GM23338 (cell line): ENCODE results near the gene BRD9. TPM values are rescaled to one million over a fixed set of nuclear protein-coding genes. Genes with fewer than 3 reads are reported as not detected.
"Not testable (repeated sequence)": the region's sequence is repeated elsewhere in the genome, so short reads cannot be mapped to it uniquely, and the experiment has no call there.

Experiments
- ATAC-seq: fragments of 200-7000 bp; cut with Tn5 transposase; 3 replicates; pipeline ENCODE4 v1.9.1; 2020
- DNase-seq: peaks from one replicate; pipeline ENCODE4 v3.0.0-alpha.2; 2015; ENCODE audit warnings: low spot score
- H2AFZ ChIP-seq: fragments of 200-600 bp; sonication (generic); 2 replicates; pipeline ENCODE4 v1.8.0; 2016; ENCODE audit warnings: antibody characterized with exemption, mild to moderate bottlenecking, moderate library complexity
- H3F3A ChIP-seq: fragments of 200-600 bp; sonication (generic); replicated peaks from 2 replicates; pipeline ENCODE4 v1.8.0; 2017; ENCODE audit warnings: antibody characterized with exemption, mixed run types, low read depth
- H3K27ac ChIP-seq: fragments of 200-600 bp; sonication (generic); 2 replicates; pipeline ENCODE4 v1.6.1; 2016; ENCODE audit warnings: low read depth
- H3K27me3 ChIP-seq: fragments of 200-600 bp; sonication (generic); 2 replicates; pipeline ENCODE4 v1.8.0; 2016; ENCODE audit warnings: mild to moderate bottlenecking, mixed run types, moderate library complexity; ENCODE audit not compliant: insufficient read depth
- H3K36me3 ChIP-seq: fragments of 200-600 bp; sonication (generic); 2 replicates; pipeline ENCODE4 v1.8.0; 2016; ENCODE audit warnings: mild to moderate bottlenecking; ENCODE audit not compliant: insufficient read depth
- H3K4me1 ChIP-seq: fragments of 200-600 bp; sonication (generic); 2 replicates; pipeline ENCODE4 v1.8.0; 2016; ENCODE audit warnings: mild to moderate bottlenecking, moderate library complexity; ENCODE audit not compliant: insufficient read depth
- H3K4me2 ChIP-seq: fragments of 200-600 bp; sonication (generic); 2 replicates; pipeline ENCODE4 v1.7.1; 2017; ENCODE audit warnings: mixed run types
- H3K4me3 ChIP-seq: fragments of 200-600 bp; sonication (generic); 2 replicates; pipeline ENCODE4 v1.6.1; 2016; ENCODE audit warnings: mixed run types
- H3K79me2 ChIP-seq: fragments of 200-600 bp; sonication (generic); replicated peaks from 2 replicates; pipeline ENCODE4 v1.8.0; 2017; ENCODE audit warnings: mild to moderate bottlenecking; ENCODE audit not compliant: insufficient read depth
- H3K9me2 ChIP-seq: fragments of 200-600 bp; sonication (generic); 2 replicates; pipeline ENCODE4 v1.8.0; 2017; ENCODE audit not compliant: insufficient read depth
- H4K20me1 ChIP-seq: fragments of 200-600 bp; sonication (generic); replicated peaks from 2 replicates; pipeline ENCODE4 v1.8.0; 2017; ENCODE audit warnings: mild to moderate bottlenecking; ENCODE audit not compliant: insufficient read depth
- H3K27ac Mint-ChIP-seq: 2 replicates; pipeline ENCODE4 v1.8.0; 2020; ENCODE audit warnings: inconsistent platforms, mild to moderate bottlenecking, moderate library complexity, mixed read lengths
- H3K27me3 Mint-ChIP-seq: 3 replicates; pipeline ENCODE4 v1.8.0; 2022; ENCODE audit warnings: low read depth, mild to moderate bottlenecking, moderate library complexity, mixed read lengths, inconsistent platforms; ENCODE audit not compliant: insufficient read depth, poor library complexity
- H3K36me3 Mint-ChIP-seq: 3 replicates; pipeline ENCODE4 v1.8.0; 2021; ENCODE audit warnings: low read depth, mild to moderate bottlenecking, inconsistent platforms, moderate library complexity, mixed read lengths
- H3K4me1 Mint-ChIP-seq: 3 replicates; pipeline ENCODE4 v1.8.0; 2020; ENCODE audit warnings: mild to moderate bottlenecking, inconsistent platforms, mixed read lengths
- H3K4me3 Mint-ChIP-seq: 3 replicates; pipeline ENCODE4 v1.8.0; 2021; ENCODE audit warnings: moderate library complexity, mild to moderate bottlenecking, inconsistent platforms, mixed read lengths
- H3K9me3 Mint-ChIP-seq: 3 replicates; pipeline ENCODE4 v1.8.0; 2020; ENCODE audit warnings: moderate library complexity, mild to moderate bottlenecking, inconsistent platforms, mixed read lengths
- polyA plus RNA-seq: library from polyadenylated mRNA; unstranded; fragments of >200 nt; fragmentation: Nextera tagmentation; extraction: Ambion mirVana; gene quantifications from 2 replicates; pipeline ENCODE4 v1.2.1, GENCODE V29; 2016
- total RNA-seq: library from RNA; depleted of rRNA; stranded (reverse); fragments of >200 nt; shearing (Covaris generic); gene quantifications from 2 replicates; pipeline ENCODE4 v1.2.3, GENCODE V29; 2014

Gene BRD9
- total and polyA plus RNA-seq, 2 experiments from 2014 or later: 32.9 to 54.7 TPM

DNA sequence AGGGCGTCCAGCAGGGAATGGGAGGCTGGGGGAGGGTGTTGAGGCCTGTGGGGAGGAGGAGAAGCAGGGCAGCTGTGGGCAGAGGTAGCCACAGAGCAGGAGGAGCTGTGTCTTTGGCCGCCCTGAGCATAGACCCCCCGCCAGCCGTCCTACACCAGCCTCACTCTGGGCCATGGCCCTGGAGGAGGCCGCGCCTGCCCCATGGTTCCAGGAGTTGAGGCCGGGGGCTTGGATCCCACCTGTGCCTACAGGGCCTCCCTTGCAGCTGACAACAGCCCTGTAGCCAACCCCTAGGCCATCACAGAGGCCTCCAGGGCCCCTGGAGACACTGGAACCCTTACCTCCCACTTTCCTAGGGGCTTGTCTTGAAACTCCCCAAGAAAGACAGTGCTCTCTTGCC lies 44.9 kb downstream of the BRD9 start:
- H3K9me3 Mint-ChIP-seq, ATAC-seq, H3K9me2 ChIP-seq, H3K27ac ChIP-seq, H3K36me3 ChIP-seq, H4K20me1 ChIP-seq, H3K79me2 ChIP-seq, H3K4me1 ChIP-seq, DNase-seq, H3F3A ChIP-seq, H3K4me3 Mint-ChIP-seq, H3K27ac Mint-ChIP-seq, H3K4me3 ChIP-seq, H3K27me3 ChIP-seq, H3K4me1 Mint-ChIP-seq, H3K27me3 Mint-ChIP-seq, H3K4me2 ChIP-seq, H2AFZ ChIP-seq: not testable (repeated sequence)
- peaks cover 12% of the 10 kb centered on the region for H3K36me3 Mint-ChIP-seq

DNA sequence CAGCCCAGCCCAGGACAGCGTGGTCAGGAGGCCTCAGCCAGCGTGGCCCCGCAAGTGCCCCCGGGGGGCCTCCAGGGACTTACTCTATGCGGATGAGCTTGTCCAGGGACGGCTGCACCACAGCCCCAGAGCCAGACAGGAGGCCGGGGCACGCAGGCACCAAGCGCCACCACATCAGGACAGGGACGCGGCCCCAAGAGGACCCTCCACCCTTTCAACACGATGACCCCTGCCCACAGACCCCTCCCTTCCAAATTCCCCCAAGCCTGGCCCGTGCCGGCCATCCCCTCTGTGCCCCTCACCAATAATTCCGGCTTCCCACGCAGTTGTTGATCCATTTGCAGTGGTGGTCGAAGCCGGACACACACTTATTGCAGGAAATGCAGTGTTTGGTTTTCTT lies 45.4 kb downstream of the BRD9 start:
- H3K4me1 ChIP-seq, H3K4me1 Mint-ChIP-seq, H4K20me1 ChIP-seq, H3K9me3 Mint-ChIP-seq, H3K4me2 ChIP-seq, H3K27ac Mint-ChIP-seq, DNase-seq, H3K27me3 ChIP-seq, H3F3A ChIP-seq, H3K36me3 ChIP-seq, H3K27me3 Mint-ChIP-seq, ATAC-seq, H3K27ac ChIP-seq, H3K79me2 ChIP-seq, H3K4me3 ChIP-seq, H3K4me3 Mint-ChIP-seq, H2AFZ ChIP-seq, H3K9me2 ChIP-seq: not testable (repeated sequence)
- H3K36me3 Mint-ChIP-seq: peaks cover 12% of the 10 kb centered on the region

DNA sequence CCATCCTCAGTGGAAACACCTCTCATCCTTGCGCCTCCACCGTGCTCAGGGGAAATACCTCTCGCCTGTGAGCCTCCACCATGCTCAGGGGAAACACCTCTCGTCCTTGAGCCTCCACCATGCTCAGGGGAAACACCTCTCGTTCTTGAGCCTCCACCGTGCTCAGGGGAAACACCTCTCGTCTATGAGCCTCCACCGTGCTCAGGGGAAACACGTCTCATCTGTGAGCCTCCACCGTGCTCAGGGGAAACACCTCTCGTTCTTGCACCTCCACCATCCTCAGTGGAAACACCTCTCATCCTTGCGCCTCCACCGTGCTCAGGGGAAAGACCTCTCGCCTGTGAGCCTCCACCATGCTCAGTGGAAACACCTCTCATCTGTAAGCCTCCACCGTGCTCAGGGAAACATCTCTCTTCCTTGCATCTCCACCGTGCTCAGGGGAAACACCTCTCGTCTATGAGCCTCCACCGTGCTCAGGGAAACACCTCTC lies 46.0 kb downstream of the BRD9 start:
- H3K79me2 ChIP-seq, H3K4me3 Mint-ChIP-seq, H3F3A ChIP-seq, H3K9me2 ChIP-seq, H3K9me3 Mint-ChIP-seq, H3K27me3 ChIP-seq, ATAC-seq, H3K27ac ChIP-seq, H2AFZ ChIP-seq, H4K20me1 ChIP-seq, H3K4me3 ChIP-seq, H3K4me1 Mint-ChIP-seq, H3K4me1 ChIP-seq, DNase-seq, H3K4me2 ChIP-seq, H3K36me3 ChIP-seq, H3K27me3 Mint-ChIP-seq: not testable (repeated sequence)
- Mint-ChIP-seq H3K36me3 (peaks cover 13% of the 10 kb centered on the region), H3K27ac (peak overlapping the region; percentile 1; the same call in 1 of the 2 replicates)

DNA sequence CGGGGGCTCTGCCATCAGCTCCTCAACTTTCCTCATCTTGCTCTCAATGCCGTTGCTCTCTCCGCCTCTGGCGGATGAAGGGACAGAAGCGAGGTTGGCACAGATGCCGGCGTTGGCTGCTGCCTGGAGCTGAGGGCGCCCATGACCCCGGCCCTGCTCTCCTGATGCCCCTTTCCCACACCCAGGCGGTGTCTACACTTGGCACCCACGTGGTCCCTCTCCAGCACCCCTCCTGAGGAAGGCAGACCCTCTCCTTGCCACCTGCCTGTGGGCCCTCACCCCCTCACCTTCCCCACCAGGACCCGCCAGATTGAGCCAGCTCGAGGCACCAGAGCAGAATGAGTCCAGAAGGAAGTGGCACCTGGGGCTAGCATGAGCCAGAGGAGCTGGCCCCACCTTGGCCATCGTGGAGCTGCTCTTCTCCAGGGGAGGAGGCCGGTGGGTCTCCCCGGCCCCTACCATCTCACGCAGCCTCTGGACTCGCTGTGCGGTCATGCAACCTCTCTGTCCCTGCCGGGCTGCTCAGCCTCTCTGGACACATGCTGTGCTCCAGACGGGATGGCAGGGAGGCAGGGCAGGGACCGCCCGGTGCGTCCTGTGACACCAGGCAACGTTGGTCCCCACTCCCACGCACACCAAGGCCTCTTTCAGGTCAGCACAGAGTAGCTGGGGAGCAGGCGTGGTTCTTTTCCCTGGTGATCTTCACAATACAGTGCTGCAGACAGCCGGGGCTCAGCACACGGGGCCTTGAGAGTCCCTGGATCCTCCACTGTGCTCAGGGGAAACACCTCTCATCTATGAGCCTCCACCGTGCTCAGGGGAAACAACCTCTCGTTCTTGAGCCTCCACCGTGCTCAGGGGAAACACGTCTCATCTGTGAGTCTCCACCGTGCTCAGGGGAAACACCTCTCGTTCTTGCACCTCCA lies 46.7 kb downstream of the BRD9 start:
- H3K27ac Mint-ChIP-seq, H3K9me2 ChIP-seq, H3K4me3 Mint-ChIP-seq, H2AFZ ChIP-seq, H3K4me2 ChIP-seq, ATAC-seq, DNase-seq, H3K27me3 Mint-ChIP-seq, H3K36me3 ChIP-seq, H3K27me3 ChIP-seq, H3K4me1 Mint-ChIP-seq, H3K9me3 Mint-ChIP-seq, H3K27ac ChIP-seq, H3K4me3 ChIP-seq, H3F3A ChIP-seq, H3K4me1 ChIP-seq, H3K79me2 ChIP-seq, H4K20me1 ChIP-seq: not testable (repeated sequence)
- peaks cover 14% of the 10 kb centered on the region for H3K36me3 Mint-ChIP-seq

DNA sequence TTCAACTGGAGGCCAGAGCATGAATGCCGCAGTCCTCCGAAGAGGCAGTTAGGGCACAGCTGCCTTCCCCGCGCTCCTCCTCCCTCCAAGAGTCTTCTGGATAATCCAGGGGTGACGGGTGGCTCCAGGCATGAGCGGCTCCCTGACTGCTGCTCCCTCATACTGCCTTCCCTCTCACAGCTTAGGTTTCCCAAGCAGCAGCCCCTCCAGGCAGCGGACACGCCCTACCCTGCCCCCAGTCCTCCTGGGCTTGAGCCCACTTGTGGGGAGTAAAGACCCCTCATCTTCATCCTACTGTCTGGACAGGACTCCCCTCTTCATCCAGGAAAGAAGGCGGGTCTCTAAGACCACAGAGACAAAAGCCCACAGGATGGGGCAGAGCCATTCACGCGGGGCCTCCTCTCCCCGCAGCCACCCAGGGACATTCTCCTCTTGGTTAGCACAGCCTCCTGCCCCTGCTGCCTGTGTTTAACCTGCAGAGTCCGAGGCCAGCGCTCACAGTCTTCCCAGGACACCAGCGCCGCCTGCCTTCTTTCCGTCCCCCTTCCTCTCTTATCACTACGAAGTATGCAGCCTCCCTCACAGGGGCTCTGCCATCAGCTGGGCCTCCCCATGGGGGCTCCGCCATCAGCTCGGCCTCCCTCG lies 47.4 kb downstream of the BRD9 start:
- H3K36me3 ChIP-seq, H2AFZ ChIP-seq, H3K9me2 ChIP-seq, H3K4me1 Mint-ChIP-seq, H3K4me3 ChIP-seq, H3K9me3 Mint-ChIP-seq, H4K20me1 ChIP-seq, H3K4me2 ChIP-seq, H3K27me3 ChIP-seq, H3K4me1 ChIP-seq, H3K79me2 ChIP-seq, DNase-seq, H3K27ac ChIP-seq, H3K27ac Mint-ChIP-seq, H3F3A ChIP-seq, H3K4me3 Mint-ChIP-seq: not testable (repeated sequence)
- H3K36me3 Mint-ChIP-seq: peaks cover 14% of the 10 kb centered on the region
- ATAC-seq: peak; percentile 49
- peaks cover 10% of the 10 kb centered on the region for H3K27me3 Mint-ChIP-seq

DNA sequence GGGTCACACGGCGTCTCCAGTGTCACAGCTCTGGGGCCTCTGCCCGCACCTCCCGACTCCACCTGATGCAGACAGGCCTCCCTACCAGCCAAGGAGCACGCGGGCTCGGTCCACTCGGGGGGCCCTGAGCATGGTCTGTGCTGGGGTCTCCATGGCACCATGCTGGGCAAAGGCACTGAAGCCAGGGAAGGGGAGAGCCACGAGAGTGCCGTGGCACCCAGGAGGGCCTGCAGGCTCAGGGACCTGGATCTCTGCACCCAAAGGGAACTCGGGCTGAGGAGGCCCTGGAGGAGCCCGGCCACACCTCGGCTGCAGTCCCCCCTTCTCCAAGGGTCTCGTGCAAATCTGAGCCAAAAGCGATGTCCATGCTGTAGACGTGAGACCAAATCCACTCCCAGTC lies 48.2 kb downstream of the BRD9 start:
- not testable (repeated sequence) for H3K4me3 Mint-ChIP-seq, H3K27me3 ChIP-seq, H3K36me3 ChIP-seq, DNase-seq, H3K27ac ChIP-seq, H3K4me3 ChIP-seq, H4K20me1 ChIP-seq, H3K9me2 ChIP-seq, H3K9me3 Mint-ChIP-seq, H3K79me2 ChIP-seq, H3F3A ChIP-seq, H3K27ac Mint-ChIP-seq, H2AFZ ChIP-seq, H3K4me2 ChIP-seq, H3K4me1 ChIP-seq, H3K4me1 Mint-ChIP-seq
- peaks cover 14% of the 10 kb centered on the region for H3K36me3 Mint-ChIP-seq
- H3K27me3 Mint-ChIP-seq: peaks cover 12% of the 10 kb centered on the region
- ATAC-seq: peak; percentile 8; the same call in 2 of the 3 replicates
